PFSK-1 (cell line): Measurements from ENCODE around the gene LINGO4.

Source experiments
- FOXP2 ChIP-seq: optimal IDR thresholded peaks from 2 replicates; pipeline ENCODE3; 2011; ENCODE audit warnings: borderline replicate concordance, control low read depth, inconsistent platforms; ENCODE audit not compliant: insufficient read depth; ENCODE audit errors: extremely low read length, extremely low read depth
- POLR2AphosphoS5 ChIP-seq: IDR thresholded peaks from 2 replicates; pipeline ENCODE4 v1.6.1; 2012; ENCODE audit warnings: low read depth, mild to moderate bottlenecking, control low read depth, low read length, moderate library complexity
- SIN3A ChIP-seq: IDR thresholded peaks from 2 replicates; pipeline ENCODE4 v1.6.1; 2012; ENCODE audit warnings: mild to moderate bottlenecking, low read length, moderate library complexity, borderline replicate concordance; ENCODE audit not compliant: insufficient read depth
- TAF1 ChIP-seq: IDR thresholded peaks from 2 replicates; pipeline ENCODE4 v1.6.1; 2012; ENCODE audit warnings: low read length, control low read depth, borderline replicate concordance; ENCODE audit not compliant: insufficient read depth
- TF ChIP-seq, protein P1 (sequence below), 2 experiments: IDR thresholded peaks; 2 replicates each; pipeline versions ENCODE4 v1.6.1 to v1.8.0; 2011 to 2012; ENCODE audit warnings: low read depth in 2 of 2, low read length in 2 of 2, control low read depth in 1 of 2, inconsistent platforms in 1 of 2, mild to moderate bottlenecking in 1 of 2, moderate library complexity in 1 of 2; ENCODE audit not compliant: insufficient read depth in 1 of 2

LINGO4 gene

DNA sequence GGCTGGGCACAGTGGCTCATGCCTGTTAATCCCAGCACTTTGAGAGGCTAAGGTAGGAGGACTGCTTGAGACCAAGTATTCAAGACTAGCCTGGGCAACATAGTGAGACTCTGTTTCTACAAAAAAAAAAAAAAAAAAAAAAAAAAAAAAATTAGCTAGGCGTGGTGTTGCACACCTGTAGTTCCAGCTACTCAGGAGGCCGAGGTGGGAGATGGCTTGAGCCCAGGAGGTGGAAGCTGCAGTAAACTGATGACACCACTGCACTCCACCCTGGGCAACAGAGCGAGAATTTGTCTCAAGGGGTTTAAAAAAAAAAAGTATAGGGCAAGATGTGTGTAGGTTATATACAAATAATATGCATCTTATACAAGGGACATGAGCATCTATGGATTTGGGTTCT lies 17.5 kb downstream of the LINGO4 start:
- TF ChIP-seq FOXP2 (no peak), SIN3A (no peak), TAF1 (no peak), POLR2AphosphoS5 (no peak)
- TF ChIP-seq, protein P1, sequence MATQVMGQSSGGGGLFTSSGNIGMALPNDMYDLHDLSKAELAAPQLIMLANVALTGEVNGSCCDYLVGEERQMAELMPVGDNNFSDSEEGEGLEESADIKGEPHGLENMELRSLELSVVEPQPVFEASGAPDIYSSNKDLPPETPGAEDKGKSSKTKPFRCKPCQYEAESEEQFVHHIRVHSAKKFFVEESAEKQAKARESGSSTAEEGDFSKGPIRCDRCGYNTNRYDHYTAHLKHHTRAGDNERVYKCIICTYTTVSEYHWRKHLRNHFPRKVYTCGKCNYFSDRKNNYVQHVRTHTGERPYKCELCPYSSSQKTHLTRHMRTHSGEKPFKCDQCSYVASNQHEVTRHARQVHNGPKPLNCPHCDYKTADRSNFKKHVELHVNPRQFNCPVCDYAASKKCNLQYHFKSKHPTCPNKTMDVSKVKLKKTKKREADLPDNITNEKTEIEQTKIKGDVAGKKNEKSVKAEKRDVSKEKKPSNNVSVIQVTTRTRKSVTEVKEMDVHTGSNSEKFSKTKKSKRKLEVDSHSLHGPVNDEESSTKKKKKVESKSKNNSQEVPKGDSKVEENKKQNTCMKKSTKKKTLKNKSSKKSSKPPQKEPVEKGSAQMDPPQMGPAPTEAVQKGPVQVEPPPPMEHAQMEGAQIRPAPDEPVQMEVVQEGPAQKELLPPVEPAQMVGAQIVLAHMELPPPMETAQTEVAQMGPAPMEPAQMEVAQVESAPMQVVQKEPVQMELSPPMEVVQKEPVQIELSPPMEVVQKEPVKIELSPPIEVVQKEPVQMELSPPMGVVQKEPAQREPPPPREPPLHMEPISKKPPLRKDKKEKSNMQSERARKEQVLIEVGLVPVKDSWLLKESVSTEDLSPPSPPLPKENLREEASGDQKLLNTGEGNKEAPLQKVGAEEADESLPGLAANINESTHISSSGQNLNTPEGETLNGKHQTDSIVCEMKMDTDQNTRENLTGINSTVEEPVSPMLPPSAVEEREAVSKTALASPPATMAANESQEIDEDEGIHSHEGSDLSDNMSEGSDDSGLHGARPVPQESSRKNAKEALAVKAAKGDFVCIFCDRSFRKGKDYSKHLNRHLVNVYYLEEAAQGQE (IDR thresholded peaks at IDR 0.05; ENCODE audit: insufficient read depth in 1 of 2, low read depth in 2 of 2, low read length in 2 of 2): no peak

DNA sequence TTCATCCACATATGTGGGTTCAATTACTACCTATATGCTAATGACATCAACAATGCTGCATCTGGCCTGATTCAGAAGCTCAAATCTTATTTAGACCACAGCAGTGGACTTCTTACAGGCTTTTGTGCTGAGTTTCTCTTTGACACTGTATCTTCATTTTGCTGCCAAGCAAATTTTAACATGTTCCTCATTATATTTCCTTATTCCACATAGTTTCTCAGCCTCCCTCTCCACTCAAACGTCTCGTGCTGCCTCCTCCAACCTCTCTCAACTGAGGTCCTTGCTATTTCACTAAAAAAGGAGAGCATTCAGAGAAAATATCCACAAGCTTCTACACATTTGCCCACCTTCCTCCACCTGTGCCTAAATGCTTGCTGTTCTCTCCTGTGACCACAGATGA lies 21.4 kb downstream of the LINGO4 start:
- TF ChIP-seq TAF1 (no peak), FOXP2 (no peak), SIN3A (no peak), POLR2AphosphoS5 (no peak)
- TF ChIP-seq, protein P1 (IDR thresholded peaks at IDR 0.05; ENCODE audit: insufficient read depth in 1 of 2, low read depth in 2 of 2, low read length in 2 of 2): no peak

DNA sequence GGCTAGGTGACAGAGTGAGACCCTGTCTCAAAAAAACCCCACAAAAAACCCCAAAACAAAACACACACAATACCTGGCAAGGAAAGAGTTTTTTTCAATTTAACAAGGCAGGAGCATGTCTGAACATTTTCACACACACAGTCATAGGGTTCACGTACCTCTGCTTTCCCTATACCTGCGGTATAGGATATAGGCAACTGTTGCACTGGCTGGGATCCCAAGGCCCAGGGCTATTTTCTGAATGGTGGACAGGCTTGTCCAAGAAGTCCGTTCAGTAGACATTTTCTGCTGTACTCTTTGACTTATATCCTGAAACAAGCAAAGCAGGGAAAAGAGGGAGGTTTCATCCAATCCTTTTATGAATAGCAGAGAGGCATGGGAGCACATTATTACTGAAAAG lies 22.5 kb downstream of the LINGO4 start:
- TF ChIP-seq SIN3A (no peak), TAF1 (no peak), FOXP2 (no peak), POLR2AphosphoS5 (no peak)
- TF ChIP-seq, protein P1 (IDR thresholded peaks at IDR 0.05; ENCODE audit: insufficient read depth in 1 of 2, low read depth in 2 of 2, low read length in 2 of 2): no peak

DNA sequence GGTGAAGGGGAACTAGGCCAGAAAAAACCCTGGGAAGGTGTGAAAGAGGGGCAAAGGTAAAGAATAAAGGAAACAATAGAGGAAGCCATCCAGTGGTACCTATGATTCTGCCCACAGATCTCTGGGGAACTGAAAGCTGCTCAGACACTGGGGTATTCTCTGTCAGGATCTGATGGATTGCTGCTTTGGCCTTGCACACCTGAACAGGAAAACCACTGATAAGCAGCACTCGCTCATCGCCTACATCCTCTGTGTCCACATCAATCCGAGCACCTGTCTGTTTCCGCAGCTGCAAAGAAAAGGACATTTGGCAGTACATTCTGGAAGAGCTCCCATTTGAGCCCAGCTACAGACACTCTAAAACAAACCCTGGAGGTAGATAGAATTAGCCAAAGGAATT lies 25.4 kb downstream of the LINGO4 start:
- TF ChIP-seq POLR2AphosphoS5 (no peak), SIN3A (no peak), TAF1 (no peak), FOXP2 (no peak)
- TF ChIP-seq, protein P1 (IDR thresholded peaks at IDR 0.05; ENCODE audit: insufficient read depth in 1 of 2, low read depth in 2 of 2, low read length in 2 of 2): no peak

DNA sequence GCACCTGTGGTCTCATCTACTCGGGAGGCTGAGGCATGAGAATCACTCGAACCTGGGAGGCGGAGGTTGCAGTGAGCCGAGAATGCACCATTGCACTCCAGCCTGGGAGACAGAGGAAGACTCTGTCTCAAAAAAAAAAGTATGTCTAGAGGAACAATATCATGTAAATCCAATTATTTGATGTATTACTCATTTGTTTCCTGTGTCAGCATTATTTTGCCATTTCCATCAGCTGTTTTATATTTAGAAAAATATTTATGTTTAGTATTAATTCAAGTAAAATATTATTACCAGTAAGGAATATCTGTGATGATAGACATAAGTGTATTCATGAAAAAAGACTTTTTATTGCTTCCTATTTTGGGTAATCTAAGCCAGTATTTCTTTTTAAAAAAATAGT lies 27.9 kb downstream of the LINGO4 start:
- TF ChIP-seq POLR2AphosphoS5: no peak
- no peak for TF ChIP-seq SIN3A
- TF ChIP-seq, protein P1 (IDR thresholded peaks at IDR 0.05; ENCODE audit: insufficient read depth in 1 of 2, low read depth in 2 of 2, low read length in 2 of 2): no peak
- TF ChIP-seq TAF1: no peak
- TF ChIP-seq FOXP2: no peak
